GM12864 (cell line): ENCODE data around the gene FAR1.

Experiments
- DNase-seq: peaks from one replicate; pipeline ENCODE4 v3.0.0-alpha.2; 2011; ENCODE audit warnings: low read depth
- H3K4me3 ChIP-seq: 2 replicates; pipeline ENCODE4 v1.5.1; 2011; ENCODE audit warnings: mild to moderate bottlenecking, low read depth, low read length, control low read depth
- TF ChIP-seq, protein P1 (sequence below): IDR thresholded peaks from 2 replicates; pipeline ENCODE4 v1.5.1; 2011; ENCODE audit warnings: low read depth, mild to moderate bottlenecking, moderate library complexity, low read length, control low read depth, inconsistent platforms; ENCODE audit errors: missing control alignments

The FAR1 gene

DNA sequence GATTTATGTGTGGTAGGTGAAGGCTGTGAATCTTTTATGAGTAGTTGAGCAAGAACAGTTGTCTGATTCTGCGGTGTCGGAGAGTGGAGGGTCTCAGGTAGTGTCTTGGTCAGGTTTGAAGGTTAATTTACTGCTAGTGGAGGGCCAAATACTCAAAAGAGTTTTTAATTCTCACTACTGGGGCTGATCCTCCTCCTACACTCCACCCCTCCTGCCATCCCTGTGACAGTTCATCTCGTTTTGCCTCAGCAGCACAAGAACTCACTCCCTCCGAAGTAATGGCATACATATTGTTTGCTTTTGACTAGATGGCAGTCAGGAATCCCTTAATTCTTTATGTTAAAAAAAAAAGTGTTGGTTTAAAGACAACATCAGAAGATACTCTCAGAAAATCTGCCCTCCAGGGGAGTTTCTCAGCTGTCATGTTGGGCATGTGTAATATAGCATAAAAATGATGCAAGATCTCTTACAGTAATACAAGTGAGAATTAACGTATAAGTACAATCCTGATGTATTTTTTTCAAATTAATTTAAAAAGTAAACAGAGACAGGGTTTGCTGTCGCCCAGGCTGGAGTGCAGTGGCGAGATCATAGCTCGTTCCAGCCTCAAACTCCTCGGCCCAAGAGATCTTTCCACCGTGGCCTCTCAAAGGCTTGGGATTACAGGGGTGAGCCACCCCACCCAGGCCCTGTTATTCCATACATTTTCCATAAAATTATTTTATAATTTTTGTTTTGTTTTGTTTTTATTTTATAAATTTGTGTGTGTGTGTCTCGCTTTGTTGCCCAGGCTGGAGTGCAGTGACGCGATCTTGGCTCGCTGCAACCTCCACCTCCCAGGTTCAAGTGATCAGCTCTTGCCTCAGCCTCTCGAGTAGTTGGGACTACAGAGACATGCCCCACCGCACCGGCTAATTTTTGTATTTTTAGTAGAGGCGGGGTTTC is 1.3 kb downstream of the FAR1 start:
- TF ChIP-seq, protein P1, sequence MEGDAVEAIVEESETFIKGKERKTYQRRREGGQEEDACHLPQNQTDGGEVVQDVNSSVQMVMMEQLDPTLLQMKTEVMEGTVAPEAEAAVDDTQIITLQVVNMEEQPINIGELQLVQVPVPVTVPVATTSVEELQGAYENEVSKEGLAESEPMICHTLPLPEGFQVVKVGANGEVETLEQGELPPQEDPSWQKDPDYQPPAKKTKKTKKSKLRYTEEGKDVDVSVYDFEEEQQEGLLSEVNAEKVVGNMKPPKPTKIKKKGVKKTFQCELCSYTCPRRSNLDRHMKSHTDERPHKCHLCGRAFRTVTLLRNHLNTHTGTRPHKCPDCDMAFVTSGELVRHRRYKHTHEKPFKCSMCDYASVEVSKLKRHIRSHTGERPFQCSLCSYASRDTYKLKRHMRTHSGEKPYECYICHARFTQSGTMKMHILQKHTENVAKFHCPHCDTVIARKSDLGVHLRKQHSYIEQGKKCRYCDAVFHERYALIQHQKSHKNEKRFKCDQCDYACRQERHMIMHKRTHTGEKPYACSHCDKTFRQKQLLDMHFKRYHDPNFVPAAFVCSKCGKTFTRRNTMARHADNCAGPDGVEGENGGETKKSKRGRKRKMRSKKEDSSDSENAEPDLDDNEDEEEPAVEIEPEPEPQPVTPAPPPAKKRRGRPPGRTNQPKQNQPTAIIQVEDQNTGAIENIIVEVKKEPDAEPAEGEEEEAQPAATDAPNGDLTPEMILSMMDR = no peak
- no peak for DNase-seq
- H3K4me3 ChIP-seq = peak overlapping the region; percentile 88

- DNase-seq = no peak
- TF ChIP-seq, protein P1 = no peak
- no peak overlapping the region for H3K4me3 ChIP-seq
Measured at GRCh38 chr11:13672576-13673210, 4.2 kb downstream of the FAR1 start.

DNA sequence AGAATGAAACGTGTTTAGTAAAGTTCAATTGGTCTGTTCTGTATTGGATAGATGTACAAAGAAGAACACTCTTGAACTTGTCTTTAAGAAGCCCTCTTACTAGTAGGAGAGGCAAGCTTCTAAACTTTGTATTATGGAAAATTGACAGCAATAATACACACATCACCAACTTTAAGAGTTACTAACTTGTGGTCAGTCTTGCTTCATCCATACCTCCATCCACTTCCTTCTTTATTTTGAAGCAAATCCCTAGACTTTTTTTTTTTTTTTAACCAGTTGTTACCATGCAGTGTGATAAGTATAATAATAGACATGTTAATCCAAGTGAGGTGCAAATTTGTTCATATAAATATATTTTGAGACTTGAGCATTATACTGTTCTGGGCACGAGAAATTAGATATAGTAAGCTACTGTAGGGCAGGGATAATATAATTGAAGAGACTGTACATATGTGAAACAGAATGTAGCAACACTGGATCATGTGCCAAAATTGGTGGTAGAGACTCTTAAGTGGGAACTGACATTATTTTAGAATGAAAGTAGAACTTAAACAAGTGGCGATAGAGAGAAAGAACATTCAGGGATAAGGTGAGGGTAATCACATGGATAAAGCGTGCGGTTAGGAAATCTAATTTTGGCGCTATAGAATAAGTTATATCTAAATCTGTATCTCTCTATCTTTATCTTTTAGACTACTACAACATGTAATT is 6.5 kb downstream of the FAR1 start:
- H3K4me3 ChIP-seq = no peak overlapping the region
- no peak for DNase-seq
- TF ChIP-seq, protein P1 = no peak

GRCh38 chr11:13676576-13676975 is 8.1 kb downstream of the FAR1 start:
- H3K4me3 ChIP-seq = no peak overlapping the region
- DNase-seq = no peak
- TF ChIP-seq, protein P1 = no peak

DNA sequence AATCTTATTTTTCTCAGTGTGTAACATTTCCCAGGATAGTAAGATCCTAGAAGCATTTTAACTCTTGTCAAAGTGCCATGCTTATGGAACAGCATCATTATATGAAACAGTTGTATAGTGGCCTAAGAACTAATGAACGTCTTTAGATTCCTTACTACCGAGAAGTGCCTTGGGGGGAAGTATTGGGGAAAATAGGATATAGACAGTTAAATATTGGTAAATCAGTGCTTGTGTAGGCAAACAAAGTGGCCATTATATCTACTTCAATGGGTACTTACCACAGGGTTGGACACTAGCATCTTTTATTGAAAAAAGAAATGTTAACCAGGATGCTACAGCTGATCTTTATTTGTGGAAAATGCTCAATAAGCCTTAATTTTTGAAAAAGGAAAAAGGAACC is 11.3 kb downstream of the FAR1 start:
- TF ChIP-seq, protein P1 = no peak
- DNase-seq = no peak

DNA sequence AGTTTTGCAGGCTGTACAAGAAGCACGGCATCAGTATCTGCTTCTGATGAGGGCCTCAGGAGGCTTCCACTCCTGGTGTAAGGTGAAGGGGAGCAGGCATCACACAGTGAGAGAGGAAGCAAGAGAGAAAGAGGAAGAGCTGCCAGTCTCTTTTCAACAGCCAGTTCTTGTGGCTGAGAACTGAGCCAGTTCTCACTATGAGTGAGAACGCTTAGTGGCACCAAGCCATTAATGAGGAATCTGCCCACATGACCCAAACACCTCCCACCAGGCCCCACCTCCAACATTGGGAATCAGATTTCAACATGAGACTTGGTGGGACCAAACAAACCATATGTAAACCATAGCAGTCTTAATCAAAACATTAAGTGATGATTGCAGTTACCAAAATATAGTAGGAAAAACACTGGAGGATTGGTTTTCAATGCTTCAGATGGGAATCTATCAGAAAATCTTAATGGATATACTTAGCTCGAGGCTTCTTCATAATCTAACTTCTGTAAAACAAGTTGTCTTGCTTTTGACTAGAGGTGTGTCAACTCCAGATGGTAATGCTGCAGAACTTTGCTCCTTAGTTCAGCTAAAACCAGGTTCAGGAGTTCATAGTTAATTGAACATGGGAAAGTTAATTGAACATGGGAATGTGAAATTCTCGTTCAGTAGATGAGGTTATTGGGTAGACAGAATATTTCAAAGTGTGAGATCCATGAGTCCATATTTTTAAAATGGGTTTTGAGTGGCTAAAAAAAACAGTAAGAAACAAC is 12.2 kb downstream of the FAR1 start:
- no peak overlapping the region for H3K4me3 ChIP-seq
- TF ChIP-seq, protein P1 = no peak
- DNase-seq = peak; percentile 4

More for the DNA sequence above, 11.3 kb downstream of the FAR1 start:
- H3K4me3 ChIP-seq = no peak overlapping the region
